Body of pancreas (tissue), 4 donors: ENCODE data around the gene CDC27. TPM values are rescaled to one million over a fixed set of nuclear protein-coding genes. Genes with fewer than 3 reads are reported as not detected.

Experiments
- ATAC-seq: fragments of 150-250 bp; one replicate; pipeline ENCODE4 v1.9.1; 2016
- DNase-seq, 4 donors: peaks; one replicate each; pipeline ENCODE4 v3.0.0-alpha.2; 2019
- H3K27ac ChIP-seq, 4 donors: fragments of 200-600 bp; sonication (generic); 1 replicate in 3 of 4; 2 replicates in 1 of 4; pipeline versions ENCODE4 v1.5.1 to v1.6.1; 2016 to 2019; ENCODE audit warnings: mild to moderate bottlenecking in 1 of 4, mixed read lengths in 1 of 4, moderate library complexity in 1 of 4
- H3K27me3 ChIP-seq, 2 donors: fragments of 200-600 bp; sonication (generic); one replicate each; pipeline ENCODE4 v1.6.0; 2016; ENCODE audit warnings: mild to moderate bottlenecking in 1 of 2
- H3K36me3 ChIP-seq, 2 donors: fragments of 200-600 bp; sonication (generic); replicated peaks in 1 of 2; 2 replicates each; pipeline ENCODE4 v1.5.1; 2016; ENCODE audit warnings: low read depth in 2 of 2; ENCODE audit not compliant: insufficient read depth in 1 of 2
- H3K4me1 ChIP-seq: fragments of 200-600 bp; sonication (generic); one replicate; pipeline ENCODE4 v1.6.0; 2016
- H3K4me3 ChIP-seq, 2 donors: fragments of 200-600 bp; sonication (generic); 1 replicate in 1 of 2; 2 replicates in 1 of 2; pipeline ENCODE4 v1.5.1; 2016 to 2019
- H3K9me3 ChIP-seq, 3 donors: fragments of 200-600 bp; sonication (generic); 1 replicate in 2 of 3; 2 replicates in 1 of 3; pipeline ENCODE4 v1.5.1; 2016
- CTCF ChIP-seq, 7 experiments: fragments of 450-650 bp in 4 of 7; fragments of 200-600 bp in 3 of 7; sonication (generic) in 3 of 7; IDR thresholded peaks; one replicate each; pipeline ENCODE4 v1.5.1; 2016 to 2019; ENCODE audit warnings: antibody characterized with exemption in 7 of 7
- POLR2A ChIP-seq, 3 donors: fragments of 450-650 bp; IDR thresholded peaks; one replicate each; pipeline ENCODE4 v1.6.1; 2016; ENCODE audit warnings: antibody characterized with exemption in 3 of 3, mild to moderate bottlenecking in 2 of 3
- WGBS, 2 donors: methylation state at CpG; one replicate each; pipeline ENCODE4 v1.1.5; 2017; 5-methylcytosine and 5-hydroxymethylcytosine counted together
- intact Hi-C: fragments of 100-400 bp; cut with DNase I; formaldehyde crosslinking; loops from one replicate; pipeline ENCODE4 v1.15.1; 2023
- total RNA-seq, 2 donors: library from RNA; depleted of rRNA; stranded (reverse); fragments of >200 nt; gene quantifications; one replicate each; pipeline ENCODE4 v1.1.0, GENCODE V29; 2016

Gene CDC27
- total RNA-seq, 2 donors from 2014 or later: 11.5 to 27.2 TPM

- peaks cover 10% of the 10 kb centered on the region for H3K4me1 ChIP-seq
- ATAC-seq (no peak), DNase-seq (no peak)
- WGBS, 2 donors: 76 to 82% methylated on average over 4 of the region's 4 CpGs
- no peak overlapping the region for H3K27ac ChIP-seq
- H3K9me3 ChIP-seq: no peaks in the 10 kb centered on the region
- intact Hi-C loops: no loop called here
- TF ChIP-seq POLR2A (IDR thresholded peaks at IDR 0.05) (no peak), CTCF (IDR thresholded peaks at IDR 0.05) (no peak)
- no peak overlapping the region for H3K4me3 ChIP-seq
- no peaks in the 10 kb centered on the region for H3K36me3 ChIP-seq
- no peaks in the 10 kb centered on the region for H3K27me3 ChIP-seq
These were observed 12.1 kb upstream of the CDC27 start for GRCh38 chr17:47201166-47201565.

GRCh38 chr17:47200325-47200664, 11.2 kb upstream of the CDC27 start:
- 64 to 83% methylated on average over 2 to 4 of the region's 4 CpGs for WGBS, 2 donors
- no peaks in the 10 kb centered on the region for H3K9me3 ChIP-seq
- H3K36me3 ChIP-seq: no peaks in the 10 kb centered on the region
- intact Hi-C loops: no loop called here
- no peak for TF ChIP-seq POLR2A (IDR thresholded peaks at IDR 0.05)
- TF ChIP-seq CTCF (IDR thresholded peaks at IDR 0.05): no peak
- H3K4me1 ChIP-seq: peaks cover 6% of the 10 kb centered on the region
- ATAC-seq: no peak
- H3K4me3 ChIP-seq: no peak overlapping the region
- H3K27ac ChIP-seq: peak overlapping the region in 1 of 4 donors; percentile 52
- no peak for DNase-seq
- no peaks in the 10 kb centered on the region for H3K27me3 ChIP-seq

- DNase-seq (no peak), ATAC-seq (no peak)
- TF ChIP-seq CTCF (IDR thresholded peaks at IDR 0.05) (no peak), POLR2A (IDR thresholded peaks at IDR 0.05) (no peak)
- intact Hi-C loops: no loop called here
- Histone ChIP-seq H3K27ac (peak overlapping the region in 1 of 4 donors; percentile 52), H3K9me3 (no peaks in the 10 kb centered on the region), H3K4me3 (no peak overlapping the region), H3K4me1 (peaks cover 2% of the 10 kb centered on the region), H3K36me3 (no peaks in the 10 kb centered on the region), H3K27me3 (no peaks in the 10 kb centered on the region)
- WGBS, 2 donors: 94 to 96% methylated on average over 8 of the region's 8 CpGs
These were observed 10.7 kb upstream of the CDC27 start for GRCh38 chr17:47199627-47200324.

GRCh38 chr17:47197821-47198220, 8.7 kb upstream of the CDC27 start:
- no peaks in the 10 kb centered on the region for H3K27me3 ChIP-seq
- intact Hi-C loops: no loop called here
- no peaks in the 10 kb centered on the region for H3K9me3 ChIP-seq
- no peaks in the 10 kb centered on the region for H3K36me3 ChIP-seq
- TF ChIP-seq CTCF (IDR thresholded peaks at IDR 0.05): no peak
- TF ChIP-seq POLR2A (IDR thresholded peaks at IDR 0.05): no peak
- ATAC-seq (no peak), DNase-seq (no peak)
- H3K4me3 ChIP-seq: no peak overlapping the region
- no peaks in the 10 kb centered on the region for H3K4me1 ChIP-seq
- no peak overlapping the region for H3K27ac ChIP-seq

GRCh38 chr17:47193931-47194511, 4.9 kb upstream of the CDC27 start:
- H3K4me3 ChIP-seq: no peak overlapping the region
- intact Hi-C loops: no loop called here
- ATAC-seq (no peak), DNase-seq (no peak)
- WGBS, 2 donors: 98 to 100% methylated on average over 4 of the region's 4 CpGs
- H3K36me3 ChIP-seq: no peaks in the 10 kb centered on the region
- no peaks in the 10 kb centered on the region for H3K27me3 ChIP-seq
- no peak overlapping the region for H3K27ac ChIP-seq
- TF ChIP-seq POLR2A (IDR thresholded peaks at IDR 0.05): no peak
- TF ChIP-seq CTCF (IDR thresholded peaks at IDR 0.05): no peak
- no peaks in the 10 kb centered on the region for H3K4me1 ChIP-seq
- H3K9me3 ChIP-seq: no peaks in the 10 kb centered on the region
